Kidney (tissue), 14 donors: ENCODE data around the gene POLR1A. TPM values are rescaled to one million over a fixed set of nuclear protein-coding genes. Genes with fewer than 3 reads are reported as not detected.

Experiments used
- DNase-seq, 5 donors: peaks; one replicate each; pipeline ENCODE4 v3.0.0-alpha.2; 2013 to 2020
- FAIRE-seq: peaks from 2 replicates; lab custom pipeline; 2012; peaks lifted over from hg19 to GRCh38; lab: Jason Lieb, UNC
- H3K27ac ChIP-seq, 2 donors: one replicate each; pipeline ENCODE4 v1.7.0; 2013; ENCODE audit warnings: low read depth in 2 of 2, low read length in 2 of 2, inconsistent platforms in 1 of 2
- H3K27me3 ChIP-seq: one replicate; pipeline ENCODE4 v1.7.1; 2013; ENCODE audit warnings: low read length, inconsistent platforms; ENCODE audit not compliant: control insufficient read depth, insufficient read depth
- H3K36me3 ChIP-seq, 3 donors: one replicate each; pipeline versions ENCODE4 v1.7.0 to v1.7.1; 2013; ENCODE audit warnings: low read length in 3 of 3, control low read depth in 1 of 3, inconsistent platforms in 1 of 3; ENCODE audit not compliant: insufficient read depth in 3 of 3, control insufficient read depth in 2 of 3
- H3K4me1 ChIP-seq, 3 donors: one replicate each; pipeline versions ENCODE4 v1.7.0 to v1.7.1; 2013; ENCODE audit warnings: low read length in 3 of 3, inconsistent platforms in 1 of 3, low read depth in 1 of 3; ENCODE audit not compliant: control insufficient read depth in 2 of 3, insufficient read depth in 2 of 3
- H3K4me3 ChIP-seq, 3 donors: one replicate each; pipeline versions ENCODE4 v1.7.0 to v1.8.1; 2013; ENCODE audit warnings: low read length in 3 of 3, control low read depth in 1 of 3, inconsistent platforms in 1 of 3
- H3K9ac ChIP-seq, 3 donors: one replicate each; pipeline versions ENCODE4 v1.7.0 to v1.7.1; 2013; ENCODE audit warnings: low read length in 3 of 3, control low read depth in 1 of 3, inconsistent platforms in 1 of 3
- H3K9me3 ChIP-seq, 3 donors: one replicate each; pipeline versions ENCODE4 v1.7.0 to v1.7.1; 2013; ENCODE audit warnings: low read length in 3 of 3, control low read depth in 1 of 3, inconsistent platforms in 1 of 3; ENCODE audit not compliant: control insufficient read depth in 2 of 3, insufficient read depth in 1 of 3
- CTCF ChIP-seq: IDR thresholded peaks from 3 replicates; pipeline ENCODE4 v1.5.1; 2012; ENCODE audit warnings: mild to moderate bottlenecking, moderate library complexity, borderline replicate concordance; ENCODE audit not compliant: insufficient read depth; ENCODE audit errors: extremely low read depth
- intact Hi-C: fragments of 100-400 bp; cut with DNase I; formaldehyde crosslinking; loops from one replicate; pipeline ENCODE4 v1.11.1; 2022
- polyA plus RNA-seq: library from polyadenylated mRNA; stranded (reverse); fragments of 350-450 nt; fragmentation: Illumina TruSeq; extraction: RNeasy Lipid Tissue Mini Kit (QIAGEN cat#74804); gene quantifications from one replicate; pipeline ENCODE4 v1.2.3, GENCODE V29; 2014; ENCODE audit warnings: low read depth, low replicate concordance; ENCODE audit not compliant: insufficient read depth
- total RNA-seq: library from RNA; stranded (reverse); fragmentation: NEBNext Ultra II Directional; extraction: Animal tissue kit (Norgen Biotek cat#: 25700); gene quantifications from one replicate; pipeline ENCODE4 v1.2.1, GENCODE V29; 2021
- donor health status: control.
- donor health status: control.
- donor health status: control.
- donor health status: control.
- donor health status: control.
- donor health status: DM: yes; HTN: yes; CAD: no.
- donor health status: Normal renal cell carcinoma (clear cell type).

Gene POLR1A
- total and polyA plus RNA-seq, 2 donors from 2014 or later: 3.4 to 33.7 TPM

DNA sequence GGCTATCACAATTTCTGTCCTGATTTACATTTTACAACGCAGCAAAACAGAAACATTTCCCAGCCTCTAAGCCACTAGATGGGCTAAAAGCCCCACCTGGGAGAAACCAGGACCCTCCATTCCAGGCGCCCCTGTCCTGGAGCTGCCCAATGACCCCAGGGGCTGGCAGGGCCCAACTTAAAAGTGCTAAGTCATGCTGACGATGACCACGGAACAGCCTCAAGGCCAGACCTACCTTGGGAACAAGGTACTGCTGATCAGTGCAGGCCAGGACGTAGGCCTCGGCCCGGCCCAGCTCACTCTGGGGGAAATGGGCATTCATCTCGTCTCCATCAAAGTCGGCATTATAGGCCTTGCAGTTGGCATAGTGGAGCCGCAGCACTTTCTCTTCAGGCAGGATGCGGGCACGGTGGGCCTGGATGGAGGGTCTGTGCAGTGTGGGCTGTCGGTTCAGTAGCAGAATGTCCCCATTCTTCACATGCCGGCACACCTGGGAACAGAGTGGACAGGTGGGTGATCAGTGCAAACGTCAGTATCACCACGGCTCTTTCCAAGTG lies 35.8 kb downstream of the POLR1A start:
- Histone ChIP-seq H3K4me1 (peaks cover 0 to 17% (median 13%) of the 10 kb centered on the region in 3 donors), H3K27ac (no peak overlapping the region), H3K36me3 (peaks cover 9 to 33% (median 13%) of the 10 kb centered on the region in 3 donors), H3K27me3 (no peaks in the 10 kb centered on the region), H3K9me3 (no peaks in the 10 kb centered on the region), H3K4me3 (no peak overlapping the region), H3K9ac (no peak overlapping the region)
- FAIRE-seq: no peak
- no peak for TF ChIP-seq CTCF
- DNase-seq: no peak
- intact Hi-C loops: no loop called here

DNA sequence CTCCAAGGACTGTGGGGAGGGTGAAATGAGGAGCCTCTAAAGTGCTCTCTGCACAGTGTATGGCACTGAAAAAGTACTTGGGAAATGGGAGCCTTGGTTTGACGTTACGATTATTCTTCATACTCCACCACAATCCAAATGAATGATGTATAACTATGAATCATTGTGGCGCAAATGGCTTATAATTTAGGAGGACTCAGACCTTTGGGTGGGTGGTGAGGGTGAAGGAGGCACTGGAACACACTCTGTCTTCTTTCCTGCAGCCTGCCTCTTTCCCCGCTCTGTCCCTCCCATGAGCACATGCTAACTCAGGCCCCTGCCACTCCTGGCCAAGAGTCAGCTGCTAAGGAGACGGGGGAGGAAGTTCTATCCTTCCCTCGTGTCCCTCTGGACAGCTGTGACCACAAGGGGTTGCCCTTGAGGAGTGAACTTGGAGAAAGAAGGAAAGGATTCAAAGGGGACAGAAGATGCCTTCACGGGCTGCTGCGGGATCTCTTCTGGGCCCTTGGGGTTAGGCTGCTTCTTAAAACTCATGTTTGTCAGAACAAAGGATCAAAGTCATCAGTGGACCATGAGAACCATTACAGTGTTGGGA lies 36.5 kb downstream of the POLR1A start:
- intact Hi-C loops: no loop called here
- Histone ChIP-seq H3K36me3 (peaks cover 14 to 38% (median 18%) of the 10 kb centered on the region in 3 donors), H3K9ac (peak overlapping the region in 1 of 3 donors; percentile 17), H3K4me1 (peaks cover 0 to 17% (median 13%) of the 10 kb centered on the region in 3 donors), H3K27ac (no peak overlapping the region), H3K4me3 (no peak overlapping the region), H3K27me3 (no peaks in the 10 kb centered on the region), H3K9me3 (no peaks in the 10 kb centered on the region)
- no peak for TF ChIP-seq CTCF
- DNase-seq (no peak), FAIRE-seq (no peak)

GRCh38 chr2:86068648-86069047 lies 37.0 kb downstream of the POLR1A start:
- no peak for FAIRE-seq
- DNase-seq: no peak
- H3K4me1 ChIP-seq: peaks cover 0 to 17% (median 13%) of the 10 kb centered on the region in 3 donors
- no peak for TF ChIP-seq CTCF
- intact Hi-C loops: no loop called here
- no peak overlapping the region for H3K9ac ChIP-seq
- H3K4me3 ChIP-seq: no peak overlapping the region
- no peaks in the 10 kb centered on the region for H3K27me3 ChIP-seq
- peaks cover 14 to 33% (median 19%) of the 10 kb centered on the region in 3 donors for H3K36me3 ChIP-seq
- no peaks in the 10 kb centered on the region for H3K9me3 ChIP-seq
- H3K27ac ChIP-seq: no peak overlapping the region
